ENCODE data around the gene CAPN1.

The CAPN1 gene

GRCh38 chr11:65151331-65151899 lies 30.3 kb upstream of the CAPN1 start:
- no peak for DNase-seq
- Histone ChIP-seq H3K4me1 (ENCODE audit: low read length) (no peaks in the 10 kb centered on the region), H3K27ac (ENCODE audit: low read length) (no peak overlapping the region), H4K20me1 (ENCODE audit: insufficient read depth, low read length) (no peaks in the 10 kb centered on the region), H3K4me2 (ENCODE audit: low read depth, low read length) (no peak overlapping the region), H2AFZ (ENCODE audit: low read length) (no peak overlapping the region), H3K36me3 (replicated peaks; ENCODE audit: insufficient read depth, low read length) (no peaks in the 10 kb centered on the region), H3K79me2 (ENCODE audit: low read length) (no peaks in the 10 kb centered on the region), H3K27me3 (replicated peaks; ENCODE audit: insufficient read depth, low read length) (no peaks in the 10 kb centered on the region), H3K9me2 (replicated peaks; ENCODE audit: insufficient read depth, low read length) (no peaks in the 10 kb centered on the region), H3F3A (ENCODE audit: insufficient read depth, low read length) (no peaks in the 10 kb centered on the region), H3K9ac (ENCODE audit: low read length) (no peak overlapping the region), H3K9me3 (replicated peaks; ENCODE audit: insufficient read depth, low read length) (no peaks in the 10 kb centered on the region), H3K4me3 (ENCODE audit: low read length) (no peak overlapping the region)
- TF ChIP-seq, protein P1, sequence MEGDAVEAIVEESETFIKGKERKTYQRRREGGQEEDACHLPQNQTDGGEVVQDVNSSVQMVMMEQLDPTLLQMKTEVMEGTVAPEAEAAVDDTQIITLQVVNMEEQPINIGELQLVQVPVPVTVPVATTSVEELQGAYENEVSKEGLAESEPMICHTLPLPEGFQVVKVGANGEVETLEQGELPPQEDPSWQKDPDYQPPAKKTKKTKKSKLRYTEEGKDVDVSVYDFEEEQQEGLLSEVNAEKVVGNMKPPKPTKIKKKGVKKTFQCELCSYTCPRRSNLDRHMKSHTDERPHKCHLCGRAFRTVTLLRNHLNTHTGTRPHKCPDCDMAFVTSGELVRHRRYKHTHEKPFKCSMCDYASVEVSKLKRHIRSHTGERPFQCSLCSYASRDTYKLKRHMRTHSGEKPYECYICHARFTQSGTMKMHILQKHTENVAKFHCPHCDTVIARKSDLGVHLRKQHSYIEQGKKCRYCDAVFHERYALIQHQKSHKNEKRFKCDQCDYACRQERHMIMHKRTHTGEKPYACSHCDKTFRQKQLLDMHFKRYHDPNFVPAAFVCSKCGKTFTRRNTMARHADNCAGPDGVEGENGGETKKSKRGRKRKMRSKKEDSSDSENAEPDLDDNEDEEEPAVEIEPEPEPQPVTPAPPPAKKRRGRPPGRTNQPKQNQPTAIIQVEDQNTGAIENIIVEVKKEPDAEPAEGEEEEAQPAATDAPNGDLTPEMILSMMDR (IDR thresholded peaks at IDR 0.05; ENCODE audit: low read length): no peak
- TF ChIP-seq EZH2phosphoT487 (IDR thresholded peaks at IDR 0.05; ENCODE audit: low read length): no peak
- TF ChIP-seq EZH2 (optimal IDR thresholded peaks at IDR 0.05; ENCODE audit: low read depth, low read length): no peak

DNA sequence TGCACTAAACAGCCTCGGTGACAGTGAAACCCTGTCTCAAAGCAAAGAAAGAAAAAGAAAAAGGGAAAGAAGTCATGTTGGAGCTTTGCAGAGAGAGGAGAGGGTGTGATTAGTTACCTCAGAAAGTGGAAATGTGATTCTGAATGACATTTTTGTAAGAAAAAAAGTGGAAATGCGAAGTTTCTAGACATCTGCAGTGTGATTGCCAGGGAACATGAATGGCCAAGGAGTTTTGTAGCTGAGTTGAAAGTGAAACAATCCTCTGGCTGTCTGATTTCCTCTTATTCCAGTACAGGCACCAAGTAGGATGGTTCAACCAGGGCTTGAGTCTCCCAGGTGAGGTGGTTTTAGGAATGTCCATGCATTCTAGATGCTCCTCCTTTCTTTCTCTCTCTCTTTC lies 29.6 kb upstream of the CAPN1 start:
- no peak overlapping the region for H3K9ac ChIP-seq (ENCODE audit: low read length)
- DNase-seq: peak; percentile 21
- peak overlapping the region; percentile 51 for H3K4me2 ChIP-seq (ENCODE audit: low read depth, low read length)
- H3K9me3 ChIP-seq (replicated peaks; ENCODE audit: insufficient read depth, low read length): no peaks in the 10 kb centered on the region
- no peaks in the 10 kb centered on the region for H3K79me2 ChIP-seq (ENCODE audit: low read length)
- no peaks in the 10 kb centered on the region for H4K20me1 ChIP-seq (ENCODE audit: insufficient read depth, low read length)
- no peak overlapping the region for H3K27ac ChIP-seq (ENCODE audit: low read length)
- TF ChIP-seq EZH2phosphoT487 (IDR thresholded peaks at IDR 0.05; ENCODE audit: low read length): no peak
- TF ChIP-seq, protein P1 (IDR thresholded peaks at IDR 0.05; ENCODE audit: low read length): no peak
- TF ChIP-seq EZH2 (optimal IDR thresholded peaks at IDR 0.05; ENCODE audit: low read depth, low read length): no peak
- H3K4me3 ChIP-seq (ENCODE audit: low read length): 0 out of 2 replicates have a peak overlapping the region, but pooled peaks have one; percentile 26
- no peaks in the 10 kb centered on the region for H3F3A ChIP-seq (ENCODE audit: insufficient read depth, low read length)
- H3K27me3 ChIP-seq (replicated peaks; ENCODE audit: insufficient read depth, low read length): no peaks in the 10 kb centered on the region
- H3K4me1 ChIP-seq (ENCODE audit: low read length): no peaks in the 10 kb centered on the region
- H2AFZ ChIP-seq (ENCODE audit: low read length): peak overlapping the region; percentile 72; the same call in 1 of the 2 replicates
- no peaks in the 10 kb centered on the region for H3K9me2 ChIP-seq (replicated peaks; ENCODE audit: insufficient read depth, low read length)
- no peaks in the 10 kb centered on the region for H3K36me3 ChIP-seq (replicated peaks; ENCODE audit: insufficient read depth, low read length)

DNA sequence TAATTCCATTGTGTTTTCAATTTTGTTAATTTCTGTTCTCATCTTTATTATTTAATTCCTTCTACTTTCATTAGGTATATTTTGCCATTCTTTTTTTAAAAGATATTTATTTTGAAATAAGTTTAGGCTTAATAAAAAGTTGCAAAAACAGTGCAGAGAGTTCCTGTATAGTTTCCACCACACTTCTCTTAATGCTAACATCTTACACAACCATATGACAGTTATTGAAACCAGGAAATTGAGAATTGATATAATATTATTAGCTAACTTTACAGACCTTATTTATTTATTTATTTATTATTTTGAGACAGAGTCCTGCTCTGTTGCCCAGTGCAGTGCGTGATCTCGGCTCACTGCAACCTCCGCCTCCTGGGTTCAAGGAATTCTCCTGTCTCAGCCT lies 25.5 kb upstream of the CAPN1 start:
- no peak overlapping the region for H3K27ac ChIP-seq (ENCODE audit: low read length)
- TF ChIP-seq, protein P1 (IDR thresholded peaks at IDR 0.05; ENCODE audit: low read length): no peak
- TF ChIP-seq EZH2 (optimal IDR thresholded peaks at IDR 0.05; ENCODE audit: low read depth, low read length) (no peak), EZH2phosphoT487 (IDR thresholded peaks at IDR 0.05; ENCODE audit: low read length) (no peak)

More for the DNA sequence above, 25.5 kb upstream of the CAPN1 start:
- Histone ChIP-seq H3K4me1 (ENCODE audit: low read length) (0 out of 2 replicates have a peak, but pooled peaks cover 9% of the 10 kb centered on the region), H3K4me2 (ENCODE audit: low read depth, low read length) (no peak overlapping the region), H3K4me3 (ENCODE audit: low read length) (no peak overlapping the region), H3F3A (ENCODE audit: insufficient read depth, low read length) (no peaks in the 10 kb centered on the region), H2AFZ (ENCODE audit: low read length) (no peak overlapping the region), H3K9me2 (replicated peaks; ENCODE audit: insufficient read depth, low read length) (no peaks in the 10 kb centered on the region), H3K36me3 (replicated peaks; ENCODE audit: insufficient read depth, low read length) (no peaks in the 10 kb centered on the region), H3K27me3 (replicated peaks; ENCODE audit: insufficient read depth, low read length) (no peaks in the 10 kb centered on the region), H3K9ac (ENCODE audit: low read length) (no peak overlapping the region), H3K79me2 (ENCODE audit: low read length) (no peaks in the 10 kb centered on the region), H4K20me1 (ENCODE audit: insufficient read depth, low read length) (no peaks in the 10 kb centered on the region), H3K9me3 (replicated peaks; ENCODE audit: insufficient read depth, low read length) (no peaks in the 10 kb centered on the region)
- DNase-seq: no peak

Measured in MM.1S (cell line).